SU-DHL-6 (cell line): Measurements from ENCODE around the gene MTNR1B.

Experiments used
- EZH2phosphoT487 ChIP-seq: fragments of 200-600 bp; sonication (generic), shearing (Covaris generic); conservative IDR thresholded peaks from 2 replicates; pipeline ENCODE4 v1.6.1; 2018; ENCODE audit warnings: mild to moderate bottlenecking, antibody characterized with exemption, low read length, moderate library complexity, mixed read lengths
- TF ChIP-seq, protein P1 (sequence below): fragments of 200-600 bp; sonication (generic); IDR thresholded peaks from one replicate; pipeline ENCODE4 v1.5.1; 2017; ENCODE audit warnings: antibody characterized with exemption, mild to moderate bottlenecking, low read length, moderate library complexity; ENCODE audit not compliant: insufficient read depth, poor library complexity, severe bottlenecking

- TF ChIP-seq, protein P1, sequence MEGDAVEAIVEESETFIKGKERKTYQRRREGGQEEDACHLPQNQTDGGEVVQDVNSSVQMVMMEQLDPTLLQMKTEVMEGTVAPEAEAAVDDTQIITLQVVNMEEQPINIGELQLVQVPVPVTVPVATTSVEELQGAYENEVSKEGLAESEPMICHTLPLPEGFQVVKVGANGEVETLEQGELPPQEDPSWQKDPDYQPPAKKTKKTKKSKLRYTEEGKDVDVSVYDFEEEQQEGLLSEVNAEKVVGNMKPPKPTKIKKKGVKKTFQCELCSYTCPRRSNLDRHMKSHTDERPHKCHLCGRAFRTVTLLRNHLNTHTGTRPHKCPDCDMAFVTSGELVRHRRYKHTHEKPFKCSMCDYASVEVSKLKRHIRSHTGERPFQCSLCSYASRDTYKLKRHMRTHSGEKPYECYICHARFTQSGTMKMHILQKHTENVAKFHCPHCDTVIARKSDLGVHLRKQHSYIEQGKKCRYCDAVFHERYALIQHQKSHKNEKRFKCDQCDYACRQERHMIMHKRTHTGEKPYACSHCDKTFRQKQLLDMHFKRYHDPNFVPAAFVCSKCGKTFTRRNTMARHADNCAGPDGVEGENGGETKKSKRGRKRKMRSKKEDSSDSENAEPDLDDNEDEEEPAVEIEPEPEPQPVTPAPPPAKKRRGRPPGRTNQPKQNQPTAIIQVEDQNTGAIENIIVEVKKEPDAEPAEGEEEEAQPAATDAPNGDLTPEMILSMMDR, result no peak
- no peak for TF ChIP-seq EZH2phosphoT487
These were observed 8.6 kb upstream of the MTNR1B start for GRCh38 chr11:92960886-92961285.
